HG03442 (cell line): ENCODE results near the gene EFNA4.
"Not testable (repeated sequence)": the region's sequence is repeated elsewhere in the genome, so short reads cannot be mapped to it uniquely, and the experiment has no call there.

Experiments used
- ATAC-seq: cut with Tn5 transposase; IDR thresholded peaks from one replicate; pipeline ENCODE4 v1.9.1; 2021; ENCODE audit warnings: mild to moderate bottlenecking, moderate library complexity; ENCODE audit not compliant: unreplicated experiment

Gene EFNA4

GRCh38 chr1:155116113-155116764 lies 52.7 kb downstream of the EFNA4 start:
- ATAC-seq: no peak

- no peak for ATAC-seq
Measured at GRCh38 chr1:155117610-155118009, 54.1 kb downstream of the EFNA4 start.

DNA sequence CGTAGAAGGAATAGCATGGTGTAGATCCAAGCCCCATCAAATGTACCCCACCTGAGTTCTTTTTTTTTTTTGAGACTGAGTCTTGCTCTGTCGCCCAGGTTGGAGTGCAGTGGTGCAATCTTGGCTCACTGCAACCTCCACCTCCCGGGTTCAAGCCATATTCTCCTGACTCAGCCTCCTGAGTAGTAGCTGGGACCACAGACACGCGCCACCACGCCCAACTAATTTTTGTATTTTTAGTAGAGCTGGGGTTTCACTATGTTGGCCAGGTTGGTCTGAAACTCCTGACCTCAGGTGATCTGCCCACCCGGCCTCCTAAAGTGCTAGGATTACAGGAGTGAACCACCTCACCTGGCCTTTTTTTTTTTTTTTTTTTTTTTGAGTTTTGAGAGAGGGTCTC lies 54.5 kb downstream of the EFNA4 start:
- not testable (repeated sequence) for ATAC-seq
